Liver (tissue), 9 donors: ENCODE results near the gene CCDC93. TPM values are rescaled to one million over a fixed set of nuclear protein-coding genes. Genes with fewer than 3 reads are reported as not detected.

Experiments used
- DNase-seq: peaks from one replicate; pipeline ENCODE4 v3.0.0-alpha.2; 2017; ENCODE audit warnings: low spot score
- H3K27ac ChIP-seq, 2 donors: one replicate each; pipeline ENCODE4 v1.7.0; 2013; ENCODE audit warnings: inconsistent platforms in 2 of 2, low read length in 2 of 2, control low read depth in 1 of 2, low read depth in 1 of 2, mild to moderate bottlenecking in 1 of 2
- H3K27me3 ChIP-seq, 4 donors: one replicate each; pipeline versions ENCODE4 v1.6.1 to v1.7.0; 2013; ENCODE audit warnings: low read length in 3 of 4, inconsistent platforms in 1 of 4, mild to moderate bottlenecking in 1 of 4, moderate library complexity in 1 of 4; ENCODE audit not compliant: control insufficient read depth in 4 of 4, insufficient read depth in 4 of 4
- H3K36me3 ChIP-seq, 4 donors: one replicate each; pipeline versions ENCODE4 v1.6.1 to v1.7.0; 2013; ENCODE audit warnings: low read length in 3 of 4, mild to moderate bottlenecking in 3 of 4, low read depth in 1 of 4, moderate library complexity in 1 of 4; ENCODE audit not compliant: control insufficient read depth in 4 of 4, insufficient read depth in 3 of 4
- H3K4me1 ChIP-seq, 4 donors: one replicate each; pipeline versions ENCODE4 v1.6.1 to v1.7.0; 2013; ENCODE audit warnings: low read length in 3 of 4, mild to moderate bottlenecking in 3 of 4, moderate library complexity in 1 of 4; ENCODE audit not compliant: control insufficient read depth in 4 of 4, insufficient read depth in 4 of 4
- H3K4me3 ChIP-seq, 3 donors: one replicate each; pipeline versions ENCODE4 v1.6.1 to v1.7.0; 2013; ENCODE audit warnings: low read length in 3 of 3, control low read depth in 1 of 3, low read depth in 1 of 3, mild to moderate bottlenecking in 1 of 3
- H3K9ac ChIP-seq, 2 donors: one replicate each; pipeline ENCODE4 v1.7.0; 2013; ENCODE audit warnings: low read length in 2 of 2, mild to moderate bottlenecking in 2 of 2, moderate library complexity in 2 of 2, control low read depth in 1 of 2, low read depth in 1 of 2
- H3K9me3 ChIP-seq, 4 donors: one replicate each; pipeline versions ENCODE4 v1.6.1 to v1.7.0; 2013; ENCODE audit warnings: low read length in 3 of 4; ENCODE audit not compliant: control insufficient read depth in 4 of 4
- ATF3 ChIP-seq: IDR thresholded peaks from 2 replicates; pipeline ENCODE4 v1.6.1; 2016; ENCODE audit warnings: antibody characterized with exemption
- CTCF ChIP-seq: fragments of 150-350 bp; IDR thresholded peaks from 2 replicates; pipeline ENCODE4 v1.5.1; 2017; ENCODE audit warnings: improper control_type of control experiment, low read depth, low read length; ENCODE audit not compliant: missing input control
- EGR1 ChIP-seq, 2 donors: IDR thresholded peaks; 2 replicates each; pipeline ENCODE4 v1.6.1; 2016 to 2018; ENCODE audit warnings: antibody characterized with exemption in 2 of 2, low read depth in 2 of 2
- FOXA1 ChIP-seq: IDR thresholded peaks from 2 replicates; pipeline ENCODE4 v1.6.1; 2016; ENCODE audit warnings: antibody characterized with exemption
- FOXA2 ChIP-seq: IDR thresholded peaks from 2 replicates; pipeline ENCODE4 v1.6.1; 2016; ENCODE audit warnings: antibody characterized with exemption
- GABPA ChIP-seq, 2 donors: IDR thresholded peaks in 1 of 2; conservative IDR thresholded peaks in 1 of 2; 2 replicates each; pipeline ENCODE4 v1.6.1; 2016; ENCODE audit warnings: antibody characterized with exemption in 2 of 2, mild to moderate bottlenecking in 1 of 2, moderate library complexity in 1 of 2
- HNF4A ChIP-seq, 2 donors: conservative IDR thresholded peaks; 2 replicates each; pipeline ENCODE4 v1.6.1; 2016; ENCODE audit warnings: antibody characterized with exemption in 2 of 2, mild to moderate bottlenecking in 2 of 2
- HNF4G ChIP-seq: IDR thresholded peaks from 2 replicates; pipeline ENCODE4 v1.6.1; 2016; ENCODE audit warnings: antibody characterized with exemption
- JUND ChIP-seq, 2 donors: IDR thresholded peaks; 2 replicates each; pipeline ENCODE4 v1.6.1; 2016; ENCODE audit warnings: antibody characterized with exemption in 2 of 2
- MAX ChIP-seq: IDR thresholded peaks from 2 replicates; pipeline ENCODE4 v1.6.1; 2016; ENCODE audit warnings: antibody characterized with exemption
- NR2F2 ChIP-seq: IDR thresholded peaks from 2 replicates; pipeline ENCODE4 v1.6.1; 2016; ENCODE audit warnings: antibody characterized with exemption
- RAD21 ChIP-seq, 2 donors: IDR thresholded peaks; 2 replicates each; pipeline ENCODE4 v1.6.1; 2016; ENCODE audit warnings: antibody characterized with exemption in 2 of 2, mild to moderate bottlenecking in 2 of 2
- REST ChIP-seq: IDR thresholded peaks from 2 replicates; pipeline ENCODE4 v1.6.1; 2016; ENCODE audit warnings: antibody characterized with exemption, mild to moderate bottlenecking
- RXRA ChIP-seq, 2 donors: IDR thresholded peaks; 2 replicates each; pipeline ENCODE4 v1.6.1; 2017 to 2018; ENCODE audit warnings: antibody characterized with exemption in 2 of 2, mild to moderate bottlenecking in 1 of 2
- SP1 ChIP-seq: IDR thresholded peaks from 2 replicates; pipeline ENCODE4 v1.6.1; 2018; ENCODE audit warnings: antibody characterized with exemption, mild to moderate bottlenecking
- YY1 ChIP-seq: IDR thresholded peaks from 2 replicates; pipeline ENCODE4 v1.6.1; 2016; ENCODE audit warnings: antibody characterized with exemption, mild to moderate bottlenecking
- ZBTB33 ChIP-seq: IDR thresholded peaks from 2 replicates; pipeline ENCODE4 v1.6.1; 2016; ENCODE audit warnings: antibody characterized with exemption
- WGBS: extraction: QIAGEN DNeasy Blood & Tissue Kit; methylation state at CpG from one replicate; pipeline ENCODE4 v1.1.7; 2013; 5-methylcytosine and 5-hydroxymethylcytosine counted together
- polyA plus RNA-seq, 2 donors: library from polyadenylated mRNA; stranded (reverse) in 1 of 2; unstranded in 1 of 2; fragments of 200-250 nt in 1 of 2; fragments of >200 nt in 1 of 2; fragmentation: Nextera tagmentation in 1 of 2; extraction: Ambion mirVana in 1 of 2; gene quantifications; one replicate each; pipeline versions ENCODE4 v1.2.1 to v1.2.3, GENCODE V29; 2013 to 2015
- total RNA-seq, 2 donors: library from RNA; depleted of rRNA; stranded (reverse); fragments of >200 nt; gene quantifications; one replicate each; pipeline ENCODE4 v1.2.3, GENCODE V29; 2014
- donor health status: healthy.
- donor health status: healthy.
- donor health status: healthy.
- donor health status: healthy.
- donor health status: healthy.

The CCDC93 gene
- total and polyA plus RNA-seq, 4 donors, result 4.0 to 14.2 (median 8.5) TPM

- TF ChIP-seq GABPA (IDR thresholded peaks at IDR 0.05 in 1 of 2, conservative IDR thresholded peaks at IDR 0.05 in 1 of 2) (no peak), RAD21 (IDR thresholded peaks at IDR 0.05) (no peak)
Observed at GRCh38 chr2:118050974-118051373, 37.1 kb upstream of the CCDC93 start (continued).

GRCh38 chr2:118050386-118050785 is 36.5 kb upstream of the CCDC93 start:
- no peak for DNase-seq
- no peaks in the 10 kb centered on the region for H3K36me3 ChIP-seq
- H3K27ac ChIP-seq, result no peak overlapping the region
- no peaks in the 10 kb centered on the region for H3K9me3 ChIP-seq
- no peaks in the 10 kb centered on the region for H3K27me3 ChIP-seq
- peaks cover 0 to 8% (median 0%) of the 10 kb centered on the region in 4 donors for H3K4me1 ChIP-seq
- no peak overlapping the region for H3K9ac ChIP-seq
- H3K4me3 ChIP-seq, result no peak overlapping the region
- 71% methylated on average over 3 of the region's 3 CpGs for WGBS
- TF ChIP-seq HNF4G (no peak), JUND (IDR thresholded peaks at IDR 0.05) (no peak), HNF4A (conservative IDR thresholded peaks at IDR 0.05) (no peak), EGR1 (IDR thresholded peaks at IDR 0.05; ENCODE audit: low read depth in 2 of 2) (no peak), SP1 (no peak), GABPA (IDR thresholded peaks at IDR 0.05 in 1 of 2, conservative IDR thresholded peaks at IDR 0.05 in 1 of 2) (no peak), CTCF (no peak), RAD21 (IDR thresholded peaks at IDR 0.05) (no peak)

- no peaks in the 10 kb centered on the region for H3K27me3 ChIP-seq
- DNase-seq, result no peak
- no peak overlapping the region for H3K4me3 ChIP-seq
- H3K27ac ChIP-seq, result no peak overlapping the region
- TF ChIP-seq SP1 (no peak), RXRA (IDR thresholded peaks at IDR 0.05) (no peak), MAX (no peak)
- H3K9ac ChIP-seq, result no peak overlapping the region
- H3K36me3 ChIP-seq, result no peaks in the 10 kb centered on the region
- no peaks in the 10 kb centered on the region for H3K9me3 ChIP-seq
- peaks cover 0 to 8% (median 0%) of the 10 kb centered on the region in 4 donors for H3K4me1 ChIP-seq
Observed at GRCh38 chr2:118049816-118050140, 35.9 kb upstream of the CCDC93 start.

GRCh38 chr2:118049140-118049815 is 35.4 kb upstream of the CCDC93 start:
- no peak overlapping the region for H3K27ac ChIP-seq
- H3K9me3 ChIP-seq, result no peaks in the 10 kb centered on the region
- DNase-seq, result no peak
- no peak overlapping the region for H3K9ac ChIP-seq
- WGBS, result 84% methylated on average over 3 of the region's 3 CpGs
- H3K4me3 ChIP-seq, result no peak overlapping the region
- H3K36me3 ChIP-seq, result no peaks in the 10 kb centered on the region
- peaks cover 0 to 8% (median 0%) of the 10 kb centered on the region in 4 donors for H3K4me1 ChIP-seq
- TF ChIP-seq FOXA2 (no peak), HNF4A (conservative IDR thresholded peaks at IDR 0.05) (no peak), RXRA (IDR thresholded peaks at IDR 0.05) (no peak), RAD21 (IDR thresholded peaks at IDR 0.05) (no peak), YY1 (no peak), FOXA1 (no peak), ATF3 (no peak), ZBTB33 (no peak), NR2F2 (no peak), GABPA (IDR thresholded peaks at IDR 0.05 in 1 of 2, conservative IDR thresholded peaks at IDR 0.05 in 1 of 2) (no peak), SP1 (no peak), REST (no peak), EGR1 (IDR thresholded peaks at IDR 0.05; ENCODE audit: low read depth in 2 of 2) (no peak)
- no peaks in the 10 kb centered on the region for H3K27me3 ChIP-seq
